Psoas muscle (tissue), 8 donors: Measurements from ENCODE around the gene SNX2. TPM values are rescaled to one million over a fixed set of nuclear protein-coding genes. Genes with fewer than 3 reads are reported as not detected.

ENCODE experiments used
- ATAC-seq, 4 donors: fragments of 200-7000 bp; cut with Tn5 transposase; one replicate each; pipeline ENCODE4 v1.9.1; 2020; ENCODE audit warnings: moderate library complexity in 3 of 4, mild to moderate bottlenecking in 2 of 4
- DNase-seq, 2 donors: peaks; one replicate each; pipeline ENCODE4 v3.0.0-alpha.2; 2020
- H3K27ac ChIP-seq: fragments of 200-600 bp; one replicate; pipeline ENCODE4 v1.8.0; 2022
- H3K27me3 ChIP-seq, 3 donors: fragments of 200-600 bp in 1 of 3; one replicate each; pipeline versions ENCODE4 v1.6.1 to v1.8.0; 2013 to 2022; ENCODE audit warnings: low read length in 2 of 3, mild to moderate bottlenecking in 2 of 3, moderate library complexity in 1 of 3; ENCODE audit not compliant: insufficient read depth in 3 of 3
- H3K36me3 ChIP-seq, 2 donors: fragments of 200-600 bp in 1 of 2; one replicate each; pipeline versions ENCODE4 v1.6.1 to v1.8.0; 2013 to 2022; ENCODE audit warnings: low read depth in 1 of 2, mild to moderate bottlenecking in 1 of 2, moderate library complexity in 1 of 2; ENCODE audit not compliant: insufficient read depth in 1 of 2
- H3K4me1 ChIP-seq: fragments of 200-600 bp; one replicate; pipeline ENCODE4 v1.8.0; 2022
- H3K4me3 ChIP-seq: fragments of 200-600 bp; one replicate; pipeline ENCODE4 v1.8.0; 2022; ENCODE audit warnings: mild to moderate bottlenecking
- H3K9me3 ChIP-seq: fragments of 200-600 bp; one replicate; pipeline ENCODE4 v1.8.0; 2022
- CTCF ChIP-seq: fragments of 200-600 bp; IDR thresholded peaks from one replicate; pipeline ENCODE4 v1.8.0; 2022; ENCODE audit warnings: antibody characterized with exemption
- WGBS, 3 donors: extraction: QIAGEN DNeasy Blood & Tissue Kit; methylation state at CpG; one replicate each; pipeline versions ENCODE4 v1.1.6 to v1.1.7; 2013; 5-methylcytosine and 5-hydroxymethylcytosine counted together
- intact Hi-C, 2 donors: fragments of 100-400 bp; cut with DNase I; formaldehyde crosslinking; loops; one replicate each; pipeline versions ENCODE4 v1.11.0 to v1.14.2; 2022
- polyA plus RNA-seq, 3 donors: library from polyadenylated mRNA; stranded (reverse); fragments of 200-250 nt; gene quantifications; one replicate each; pipeline ENCODE4 v1.2.3, GENCODE V29; 2013
- total RNA-seq, 4 donors: library from RNA; stranded (reverse); fragmentation: NEBNext Ultra II Directional in 2 of 4; extraction: Animal tissue kit (Norgen Biotek cat#: 25700) in 2 of 4; gene quantifications; one replicate each; pipeline versions ENCODE4 v1.2.1 to v1.2.4, GENCODE V29; 2021 to 2023
- donor health status: healthy with polysubstance abuse.
- donor health status: DM: no; HTN: no; CAD: no; lungs with moderate emphysema.
- donor health status: Bipolar disorder and iron deficiency.
- donor health status: healthy.
- donor health status: DM: yes; HTN: yes; CAD: no.
- donor health status: DM: no; HTN: no; CAD: no.
- donor health status: DM: no; HTN: no; CAD: no.
- donor health status: DM: yes; HTN: yes; CAD: no.

SNX2 gene
- total and polyA plus RNA-seq, 7 donors = 23.2 to 45.3 (median 35.3) TPM

DNA sequence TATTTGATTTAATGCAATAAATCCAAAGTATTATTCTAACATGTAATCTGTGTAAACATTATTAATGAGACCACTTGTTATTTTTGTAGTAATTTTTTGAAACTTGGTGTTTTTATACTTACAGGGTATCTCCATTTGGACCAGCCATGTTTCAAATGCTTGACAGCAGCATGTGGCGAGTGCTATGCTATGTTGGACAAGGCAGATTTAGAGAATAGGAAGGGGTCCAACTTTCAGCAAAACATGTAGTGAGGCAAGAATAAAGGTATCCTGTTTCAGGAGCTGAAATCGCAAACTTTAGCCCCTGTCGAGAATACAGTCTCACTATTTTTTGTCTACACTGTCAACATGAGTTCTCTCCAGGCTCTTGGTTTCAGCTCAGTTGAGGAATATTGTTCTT is 104.2 kb downstream of the SNX2 start:
- no peak overlapping the region for H3K4me3 ChIP-seq
- intact Hi-C loops = no loop called here
- H3K9me3 ChIP-seq = no peaks in the 10 kb centered on the region
- no peaks in the 10 kb centered on the region for H3K27me3 ChIP-seq
- H3K4me1 ChIP-seq = peaks cover 3% of the 10 kb centered on the region
- H3K27ac ChIP-seq = no peak overlapping the region
- ATAC-seq (peak in 1 of 4 donors; percentile 27), DNase-seq (no peak)
- no peaks in the 10 kb centered on the region for H3K36me3 ChIP-seq
- WGBS, 3 donors = 38 to 51% (median 42%) methylated on average over 3 of the region's 3 CpGs
- no peak for TF ChIP-seq CTCF

Other genes starting within 250 kb of the SNX2 start
- 10 to 100 TPM in 2 of 4 donors, 1 to 10 TPM in 2; 8.8 to 11.9 (median 10.0) TPM for gene SNX24, start 70.5 kb downstream of the SNX2 start, total RNA-seq
- 10 to 100 TPM in 1 of 3 donors, 1 to 10 TPM in 2; 7.5 to 10.7 (median 10.0) TPM for gene SNX24, start 70.5 kb downstream of the SNX2 start, polyA plus RNA-seq